Calu3 (cell line): ENCODE results near the gene KCNA3. TPM values are rescaled to one million over a fixed set of nuclear protein-coding genes. Genes with fewer than 3 reads are reported as not detected.

Experiments used
- BruUV-seq: library from RNA; stranded (reverse); fragments of 400-500 nt; replicated peaks from 2 replicates; lab custom pipeline; 2021; lab: Mats Ljungman, UMichigan
- CTCF ChIA-PET: fragments of 300-600 bp; sonication (Branson Sonifier 250); formaldehyde crosslinking; loops from one replicate; lab custom pipeline; 2022; ENCODE audit warnings: antibody characterized with exemption; lab: Charles Lee
- DNase-seq: peaks from one replicate; pipeline ENCODE4 v3.0.0; 2022
- H3K27ac Mint-ChIP-seq: one replicate; pipeline ENCODE4 v1.8.0; 2022; ENCODE audit warnings: mixed read lengths; ENCODE audit not compliant: unreplicated experiment
- H3K27me3 Mint-ChIP-seq: one replicate; pipeline ENCODE4 v1.8.0; 2022; ENCODE audit warnings: mixed read lengths; ENCODE audit not compliant: unreplicated experiment
- H3K36me3 Mint-ChIP-seq: one replicate; pipeline ENCODE4 v1.8.0; 2022; ENCODE audit warnings: mild to moderate bottlenecking, moderate library complexity, mixed read lengths; ENCODE audit not compliant: insufficient read depth, unreplicated experiment
- H3K4me1 Mint-ChIP-seq: one replicate; pipeline ENCODE4 v1.8.0; 2022; ENCODE audit warnings: mild to moderate bottlenecking, low read depth, mixed read lengths; ENCODE audit not compliant: unreplicated experiment
- H3K4me3 Mint-ChIP-seq: one replicate; pipeline ENCODE4 v1.8.0; 2022; ENCODE audit warnings: mild to moderate bottlenecking, low read depth, moderate library complexity, mixed read lengths; ENCODE audit not compliant: unreplicated experiment
- H3K9me3 Mint-ChIP-seq: one replicate; pipeline ENCODE4 v1.8.0; 2022; ENCODE audit warnings: low read depth, mixed read lengths; ENCODE audit not compliant: unreplicated experiment
- intact Hi-C: fragments of 100-400 bp; cut with micrococcal nuclease; formaldehyde crosslinking; loops from one replicate; pipeline ENCODE4 v1.10.0; 2022; ENCODE audit not compliant: unreplicated experiment
- total RNA-seq: library from RNA; stranded (reverse); gene quantifications from 2 replicates; pipeline ENCODE4 v1.2.3, GENCODE V29; 2022
- TF ChIP-seq, protein P1 (sequence below): fragments of 200-600 bp; IDR thresholded peaks from one replicate; pipeline ENCODE4 v1.8.0; 2022; ENCODE audit warnings: antibody characterized with exemption; ENCODE audit not compliant: unreplicated experiment

The KCNA3 gene
- total RNA-seq, 1 experiment from 2014 or later, result not detected

GRCh38 chr1:110708974-110709440, 34.3 kb upstream of the KCNA3 start:
- DNase-seq, result no peak
- Mint-ChIP-seq H3K27ac (no peak overlapping the region), H3K9me3 (no peaks in the 10 kb centered on the region), H3K27me3 (peaks cover 54% of the 10 kb centered on the region), H3K4me3 (no peak overlapping the region), H3K4me1 (no peaks in the 10 kb centered on the region), H3K36me3 (peaks cover 3% of the 10 kb centered on the region)
- CTCF ChIA-PET, result no interaction called here
- TF ChIP-seq, protein P1, sequence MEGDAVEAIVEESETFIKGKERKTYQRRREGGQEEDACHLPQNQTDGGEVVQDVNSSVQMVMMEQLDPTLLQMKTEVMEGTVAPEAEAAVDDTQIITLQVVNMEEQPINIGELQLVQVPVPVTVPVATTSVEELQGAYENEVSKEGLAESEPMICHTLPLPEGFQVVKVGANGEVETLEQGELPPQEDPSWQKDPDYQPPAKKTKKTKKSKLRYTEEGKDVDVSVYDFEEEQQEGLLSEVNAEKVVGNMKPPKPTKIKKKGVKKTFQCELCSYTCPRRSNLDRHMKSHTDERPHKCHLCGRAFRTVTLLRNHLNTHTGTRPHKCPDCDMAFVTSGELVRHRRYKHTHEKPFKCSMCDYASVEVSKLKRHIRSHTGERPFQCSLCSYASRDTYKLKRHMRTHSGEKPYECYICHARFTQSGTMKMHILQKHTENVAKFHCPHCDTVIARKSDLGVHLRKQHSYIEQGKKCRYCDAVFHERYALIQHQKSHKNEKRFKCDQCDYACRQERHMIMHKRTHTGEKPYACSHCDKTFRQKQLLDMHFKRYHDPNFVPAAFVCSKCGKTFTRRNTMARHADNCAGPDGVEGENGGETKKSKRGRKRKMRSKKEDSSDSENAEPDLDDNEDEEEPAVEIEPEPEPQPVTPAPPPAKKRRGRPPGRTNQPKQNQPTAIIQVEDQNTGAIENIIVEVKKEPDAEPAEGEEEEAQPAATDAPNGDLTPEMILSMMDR, result no peak
- intact Hi-C loops, result no loop called here
- no TSS peak for BruUV-seq

GRCh38 chr1:110707232-110707631, 32.5 kb upstream of the KCNA3 start:
- H3K36me3 Mint-ChIP-seq, result peaks cover 3% of the 10 kb centered on the region
- H3K27ac Mint-ChIP-seq, result no peak overlapping the region
- intact Hi-C loops, result no loop called here
- TF ChIP-seq, protein P1, result no peak
- BruUV-seq, result no TSS peak
- H3K27me3 Mint-ChIP-seq, result peaks cover 37% of the 10 kb centered on the region
- H3K9me3 Mint-ChIP-seq, result no peaks in the 10 kb centered on the region
- CTCF ChIA-PET, result no interaction called here
- H3K4me1 Mint-ChIP-seq, result no peaks in the 10 kb centered on the region
- H3K4me3 Mint-ChIP-seq, result no peak overlapping the region
- no peak for DNase-seq

- peaks cover 3% of the 10 kb centered on the region for H3K36me3 Mint-ChIP-seq
- TF ChIP-seq, protein P1, result no peak
- H3K27ac Mint-ChIP-seq, result no peak overlapping the region
- CTCF ChIA-PET, result interaction anchor here (0.8 kb wide), 1 partner anchor 57 kb away, joined by 3 read pairs; no protein-coding TSS in a partner anchor
- intact Hi-C loops, result no loop called here
- H3K9me3 Mint-ChIP-seq, result no peaks in the 10 kb centered on the region
- H3K27me3 Mint-ChIP-seq, result peaks cover 37% of the 10 kb centered on the region
- H3K4me1 Mint-ChIP-seq, result no peaks in the 10 kb centered on the region
- no peak overlapping the region for H3K4me3 Mint-ChIP-seq
- DNase-seq, result no peak
- BruUV-seq, result no TSS peak
Observed at GRCh38 chr1:110706621-110707020, 31.9 kb upstream of the KCNA3 start.

- Mint-ChIP-seq H3K27ac (no peak overlapping the region), H3K4me3 (no peak overlapping the region), H3K36me3 (no peaks in the 10 kb centered on the region), H3K9me3 (no peaks in the 10 kb centered on the region), H3K4me1 (no peaks in the 10 kb centered on the region), H3K27me3 (peaks cover 24% of the 10 kb centered on the region)
- TF ChIP-seq, protein P1, result no peak
- no TSS peak for BruUV-seq
- CTCF ChIA-PET, result interaction anchor here (0.6 kb wide), 1 partner anchor 403 kb away, joined by 3 read pairs; no protein-coding TSS in a partner anchor
- intact Hi-C loops, result no loop called here
- no peak for DNase-seq
Observed at GRCh38 chr1:110702260-110702659, 27.5 kb upstream of the KCNA3 start.
